PFSK-1 (cell line): ENCODE measurements around the gene APLN.
A peak's percentile ranks its signal among the peaks of the same experiment; 100 is the strongest.

Experiments used
- FOXP2 ChIP-seq: optimal IDR thresholded peaks from 2 replicates; pipeline ENCODE3; 2011; ENCODE audit warnings: borderline replicate concordance, control low read depth, inconsistent platforms; ENCODE audit not compliant: insufficient read depth; ENCODE audit errors: extremely low read length, extremely low read depth
- POLR2AphosphoS5 ChIP-seq: IDR thresholded peaks from 2 replicates; pipeline ENCODE4 v1.6.1; 2012; ENCODE audit warnings: low read depth, mild to moderate bottlenecking, control low read depth, low read length, moderate library complexity
- SIN3A ChIP-seq: IDR thresholded peaks from 2 replicates; pipeline ENCODE4 v1.6.1; 2012; ENCODE audit warnings: mild to moderate bottlenecking, low read length, moderate library complexity, borderline replicate concordance; ENCODE audit not compliant: insufficient read depth
- TAF1 ChIP-seq: IDR thresholded peaks from 2 replicates; pipeline ENCODE4 v1.6.1; 2012; ENCODE audit warnings: low read length, control low read depth, borderline replicate concordance; ENCODE audit not compliant: insufficient read depth
- TF ChIP-seq, protein P1 (sequence below), 2 experiments: IDR thresholded peaks; 2 replicates each; pipeline versions ENCODE4 v1.6.1 to v1.8.0; 2011 to 2012; ENCODE audit warnings: low read depth in 2 of 2, low read length in 2 of 2, control low read depth in 1 of 2, inconsistent platforms in 1 of 2, mild to moderate bottlenecking in 1 of 2, moderate library complexity in 1 of 2; ENCODE audit not compliant: insufficient read depth in 1 of 2

DNA sequence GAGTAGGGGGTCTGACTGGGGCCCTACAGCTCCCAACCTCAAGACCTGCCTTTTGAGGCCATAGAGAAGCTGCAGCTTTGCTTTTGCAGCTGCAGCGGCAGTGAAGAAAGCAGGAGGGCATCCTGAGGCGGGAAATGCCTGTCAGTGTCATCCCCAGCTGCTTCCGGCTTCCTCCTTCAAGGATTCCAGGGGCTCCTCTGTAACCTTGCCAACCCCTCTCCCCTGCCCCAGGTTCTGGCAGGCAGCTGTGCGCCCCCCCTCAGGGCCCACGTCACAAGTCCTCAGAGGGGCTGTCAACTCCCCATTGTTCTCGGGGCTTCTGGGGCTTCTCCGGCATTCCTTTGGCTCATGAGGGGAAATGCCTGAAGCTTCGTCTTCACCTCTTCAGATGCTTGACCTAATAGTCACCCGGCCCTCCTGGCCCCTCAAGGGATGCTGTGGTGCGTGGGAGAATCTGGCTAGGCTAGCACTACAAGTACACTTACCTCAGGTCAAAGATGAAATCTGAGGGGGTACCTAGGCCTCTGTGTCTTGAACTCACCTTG is 31.9 kb downstream of the APLN start:
- TF ChIP-seq SIN3A (peak; percentile 74; the same call in 1 of the 2 replicates), POLR2AphosphoS5 (no peak), TAF1 (no peak), FOXP2 (peak; percentile 43)
- TF ChIP-seq, protein P1, sequence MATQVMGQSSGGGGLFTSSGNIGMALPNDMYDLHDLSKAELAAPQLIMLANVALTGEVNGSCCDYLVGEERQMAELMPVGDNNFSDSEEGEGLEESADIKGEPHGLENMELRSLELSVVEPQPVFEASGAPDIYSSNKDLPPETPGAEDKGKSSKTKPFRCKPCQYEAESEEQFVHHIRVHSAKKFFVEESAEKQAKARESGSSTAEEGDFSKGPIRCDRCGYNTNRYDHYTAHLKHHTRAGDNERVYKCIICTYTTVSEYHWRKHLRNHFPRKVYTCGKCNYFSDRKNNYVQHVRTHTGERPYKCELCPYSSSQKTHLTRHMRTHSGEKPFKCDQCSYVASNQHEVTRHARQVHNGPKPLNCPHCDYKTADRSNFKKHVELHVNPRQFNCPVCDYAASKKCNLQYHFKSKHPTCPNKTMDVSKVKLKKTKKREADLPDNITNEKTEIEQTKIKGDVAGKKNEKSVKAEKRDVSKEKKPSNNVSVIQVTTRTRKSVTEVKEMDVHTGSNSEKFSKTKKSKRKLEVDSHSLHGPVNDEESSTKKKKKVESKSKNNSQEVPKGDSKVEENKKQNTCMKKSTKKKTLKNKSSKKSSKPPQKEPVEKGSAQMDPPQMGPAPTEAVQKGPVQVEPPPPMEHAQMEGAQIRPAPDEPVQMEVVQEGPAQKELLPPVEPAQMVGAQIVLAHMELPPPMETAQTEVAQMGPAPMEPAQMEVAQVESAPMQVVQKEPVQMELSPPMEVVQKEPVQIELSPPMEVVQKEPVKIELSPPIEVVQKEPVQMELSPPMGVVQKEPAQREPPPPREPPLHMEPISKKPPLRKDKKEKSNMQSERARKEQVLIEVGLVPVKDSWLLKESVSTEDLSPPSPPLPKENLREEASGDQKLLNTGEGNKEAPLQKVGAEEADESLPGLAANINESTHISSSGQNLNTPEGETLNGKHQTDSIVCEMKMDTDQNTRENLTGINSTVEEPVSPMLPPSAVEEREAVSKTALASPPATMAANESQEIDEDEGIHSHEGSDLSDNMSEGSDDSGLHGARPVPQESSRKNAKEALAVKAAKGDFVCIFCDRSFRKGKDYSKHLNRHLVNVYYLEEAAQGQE (IDR thresholded peaks at IDR 0.05; ENCODE audit: insufficient read depth in 1 of 2, low read depth in 2 of 2, low read length in 2 of 2) = no peak
